ENCODE data around the gene NRG3.
"Not testable (repeated sequence)": the region's sequence is repeated elsewhere in the genome, so short reads cannot be mapped to it uniquely, and the experiment has no call there.

Gene NRG3

DNA sequence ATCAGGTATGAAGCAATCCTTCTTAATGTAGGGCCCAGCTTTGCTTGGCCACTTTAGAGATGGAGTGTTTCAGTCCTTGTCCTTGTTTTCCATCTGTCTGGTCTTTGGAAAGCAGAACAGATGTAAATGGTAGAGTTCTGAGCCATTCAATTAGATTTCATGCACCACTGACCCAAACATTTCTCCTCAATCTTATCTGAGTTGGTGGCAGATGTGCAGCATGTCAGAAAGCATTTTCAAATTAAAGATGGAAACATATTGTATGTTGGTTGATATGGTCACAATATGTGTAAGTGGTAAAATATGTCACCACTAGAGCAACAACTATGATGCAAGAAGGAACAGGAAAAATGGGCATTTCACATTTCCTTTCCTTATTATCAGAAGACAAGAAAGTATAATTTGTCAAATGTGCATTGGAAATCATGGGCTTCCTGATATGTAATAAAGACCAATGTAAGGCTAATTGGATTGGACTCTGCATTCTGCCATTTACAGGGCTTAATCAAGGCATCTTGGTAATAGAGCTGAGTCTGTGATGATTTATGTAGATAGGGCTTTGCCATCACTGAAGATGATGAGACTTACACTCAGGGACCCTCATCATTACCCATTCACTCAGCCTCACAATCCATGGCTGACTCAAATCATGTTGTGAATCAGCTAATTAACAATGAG, 750.7 kb downstream of the NRG3 start:
- DNase-seq = no peak

DNA sequence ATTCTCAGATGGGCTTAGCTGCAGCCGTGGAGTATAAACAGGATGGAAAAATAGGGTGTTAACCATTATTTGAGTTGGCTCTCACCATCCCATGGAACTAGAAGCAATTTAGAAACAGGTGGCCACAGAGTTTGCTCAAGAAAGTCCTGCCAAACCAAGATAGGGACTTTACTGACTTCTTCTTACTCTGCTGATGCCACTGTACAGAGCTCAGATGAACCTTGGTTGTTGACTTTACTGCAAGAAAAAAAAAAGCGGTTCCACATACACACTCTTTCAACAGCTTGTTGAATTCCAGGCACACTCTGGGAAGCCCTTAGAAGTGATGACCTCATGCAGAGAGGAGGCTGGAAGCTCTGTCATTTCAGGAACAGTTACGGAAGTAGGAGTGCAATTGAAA, 753.4 kb downstream of the NRG3 start:
- DNase-seq = no peak

- no peak for DNase-seq
Measured at GRCh38 chr10:82643076-82643475, 768.1 kb downstream of the NRG3 start.

DNA sequence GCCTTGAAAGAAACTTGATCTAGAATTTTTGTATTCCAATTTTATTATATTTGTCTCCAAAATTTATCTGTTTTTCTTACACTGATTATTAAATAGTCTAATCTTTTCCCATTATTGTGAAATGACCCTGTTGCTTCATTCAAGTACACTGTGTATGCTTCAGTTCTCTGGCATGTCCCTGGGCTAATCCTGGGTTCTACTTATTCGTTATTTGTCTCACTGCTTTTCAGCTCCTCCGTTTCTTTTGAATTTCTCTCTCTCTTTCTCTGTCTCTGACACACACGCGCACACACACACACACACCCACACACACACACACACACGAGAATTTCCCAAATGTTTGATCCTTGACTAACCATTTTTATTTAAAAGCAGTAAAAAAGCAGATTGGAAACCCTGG, 768.6 kb downstream of the NRG3 start:
- no peak for DNase-seq

DNA sequence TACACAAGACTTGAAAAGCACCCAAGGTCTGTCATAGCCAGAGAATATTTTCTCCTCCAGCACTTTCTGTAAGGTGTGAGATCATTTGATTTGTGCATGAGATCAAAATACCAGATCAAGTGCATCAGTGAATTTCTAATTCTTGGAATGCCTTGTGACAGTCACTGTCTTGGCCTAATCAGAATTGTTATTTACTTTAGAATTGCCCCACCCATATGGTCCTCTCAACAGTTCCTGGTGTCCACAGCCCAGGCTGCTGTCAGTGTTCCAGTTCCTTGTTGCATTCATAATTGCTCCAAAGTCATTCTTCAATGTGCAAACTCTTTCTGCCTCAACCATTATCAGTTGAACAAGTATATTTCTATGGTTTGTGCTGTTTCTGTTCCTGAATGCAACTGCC, 770.2 kb downstream of the NRG3 start:
- no peak for DNase-seq

GRCh38 chr10:82653244-82654155, 778.5 kb downstream of the NRG3 start:
- DNase-seq = no peak

GRCh38 chr10:82660205-82660604, 785.2 kb downstream of the NRG3 start:
- no peak for DNase-seq

DNA sequence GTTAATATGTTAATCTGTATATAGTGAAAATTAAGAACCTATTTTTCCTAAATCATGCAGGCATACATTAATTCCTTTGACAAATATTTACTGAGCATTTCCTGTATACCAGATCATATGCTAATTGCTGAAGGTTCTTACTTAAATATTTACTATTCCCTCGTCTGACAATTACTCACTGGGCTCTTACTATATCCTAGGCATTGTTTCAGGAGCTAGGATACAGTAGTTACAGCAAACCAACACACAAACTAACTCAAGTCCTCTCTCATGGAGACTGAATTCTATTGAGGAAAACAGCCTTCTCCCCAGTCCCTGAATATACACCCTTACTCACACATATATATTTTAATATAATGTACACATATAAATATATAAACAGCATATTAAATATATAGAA, 786.0 kb downstream of the NRG3 start:
- no peak for DNase-seq

- no peak for DNase-seq
Measured at GRCh38 chr10:82661701-82662100, 786.7 kb downstream of the NRG3 start.

DNA sequence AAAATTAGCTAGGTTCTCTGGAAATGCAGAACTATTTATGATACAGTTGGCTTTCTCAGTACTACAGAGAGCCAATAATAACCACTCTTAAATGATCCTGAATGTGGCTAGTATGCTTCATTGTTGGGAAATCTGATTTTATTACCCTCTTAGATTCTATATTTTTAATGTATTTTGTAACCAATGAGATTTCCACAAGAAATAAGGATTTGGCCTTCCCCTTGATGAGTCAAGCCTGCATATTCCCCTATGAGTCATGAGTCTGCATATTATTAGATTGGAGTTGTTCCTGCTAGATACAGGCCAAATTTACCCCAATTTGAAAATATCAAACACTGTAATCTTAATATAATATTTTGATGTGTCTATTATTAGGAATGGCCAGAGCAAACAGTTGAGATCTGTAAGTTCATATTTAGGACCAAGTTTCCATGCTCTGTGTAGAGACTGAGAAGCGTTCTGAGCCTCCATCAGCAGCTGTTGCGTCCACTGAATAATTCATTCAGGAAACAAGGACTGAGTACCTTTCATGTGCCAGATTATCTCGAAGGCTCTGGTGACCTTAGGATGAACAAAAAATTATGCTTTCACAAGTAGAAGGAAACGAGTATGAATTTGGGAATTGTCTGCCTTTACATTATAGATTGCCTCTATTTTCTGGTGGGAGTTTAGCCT, 793.4 kb downstream of the NRG3 start:
- no peak for DNase-seq

GRCh38 chr10:82674036-82674435, 799.0 kb downstream of the NRG3 start:
- DNase-seq = no peak

DNA sequence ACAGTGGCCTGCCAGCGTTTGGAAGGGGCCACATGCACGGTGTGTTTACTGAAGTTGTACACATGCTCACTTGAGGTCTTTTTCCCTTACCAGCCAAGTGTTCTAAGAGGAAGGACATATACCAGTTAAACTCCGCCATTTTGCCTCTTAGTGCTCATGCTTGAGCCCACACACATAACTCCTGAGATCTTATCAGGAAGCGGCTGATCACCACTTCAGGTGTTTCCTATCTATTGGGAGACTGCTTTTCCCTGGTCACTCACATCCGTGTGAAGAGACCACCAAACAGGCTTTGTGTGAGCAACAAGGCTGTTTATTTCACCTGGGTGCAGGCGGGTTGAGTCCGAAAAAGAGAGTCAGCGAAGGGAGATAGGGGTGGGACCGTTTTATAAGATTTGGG, 802.9 kb downstream of the NRG3 start:
- not testable (repeated sequence) for DNase-seq

- not testable (repeated sequence) for DNase-seq
Measured at GRCh38 chr10:82678451-82678850, 803.5 kb downstream of the NRG3 start.

DNA sequence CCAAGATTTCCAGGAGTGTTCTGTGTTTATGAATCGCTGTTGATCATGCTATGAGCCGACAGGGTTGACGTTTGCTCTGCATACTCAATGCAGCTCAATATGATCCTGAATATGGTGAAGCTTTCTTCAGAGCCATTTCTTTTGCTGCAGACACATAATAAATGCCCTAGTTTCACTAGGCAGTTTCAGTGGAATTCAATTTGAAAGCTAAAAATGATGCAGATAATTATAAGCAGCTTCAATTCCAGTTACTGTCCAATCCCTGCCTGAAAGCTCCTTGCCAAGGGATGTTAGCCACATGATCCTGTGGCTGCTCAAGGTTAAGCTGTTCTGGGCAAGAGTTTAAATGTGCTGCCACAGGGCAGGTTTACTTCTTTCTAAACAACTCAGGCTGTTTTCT, 805.6 kb downstream of the NRG3 start:
- DNase-seq = no peak

- no peak for DNase-seq
Measured at GRCh38 chr10:82683945-82684344, 809.0 kb downstream of the NRG3 start.

DNA sequence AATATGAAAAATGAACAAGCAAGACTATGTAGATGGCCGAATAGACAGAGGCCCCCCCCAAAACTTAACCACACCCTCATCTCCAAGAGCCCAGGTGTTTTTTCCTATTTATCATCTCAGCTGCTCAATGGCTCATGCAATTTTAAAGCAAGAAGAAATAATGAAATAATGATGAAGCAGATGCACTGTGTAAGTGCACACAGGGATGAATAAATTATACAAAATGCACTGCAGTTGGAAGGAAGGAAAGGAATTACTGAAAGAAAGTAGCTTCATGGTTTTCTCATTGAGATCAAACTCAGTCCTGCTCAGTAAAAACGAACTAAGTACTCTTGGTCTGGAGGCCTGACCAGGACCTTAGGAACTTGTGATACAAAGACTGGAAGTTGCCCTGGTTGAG, 810.1 kb downstream of the NRG3 start:
- no peak for DNase-seq

DNA sequence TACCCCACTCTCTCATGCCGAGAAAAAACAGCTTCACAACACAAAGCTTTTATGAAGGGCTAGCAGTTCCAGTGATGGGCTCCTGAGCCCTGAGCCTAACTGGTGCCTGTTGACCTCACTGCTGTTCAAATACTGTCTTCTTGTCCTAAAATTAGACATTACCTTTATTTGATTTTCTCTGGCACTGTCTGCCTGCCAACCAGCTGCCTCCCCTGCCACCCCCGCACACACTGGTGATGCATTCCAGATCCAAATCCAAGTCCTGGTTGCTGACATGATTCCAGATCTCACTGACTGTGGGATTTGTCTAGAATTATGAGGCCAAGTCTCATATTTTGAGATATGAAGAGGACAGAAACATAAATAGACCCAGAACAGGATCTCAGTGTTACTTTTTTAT, 816.2 kb downstream of the NRG3 start:
- DNase-seq = peak in 1 of 2 experiments; percentile 16

- no peak for DNase-seq
Measured at GRCh38 chr10:82692458-82692857, 817.5 kb downstream of the NRG3 start.

- DNase-seq = no peak
Measured at GRCh38 chr10:82721831-82722230, 846.8 kb downstream of the NRG3 start.

DNA sequence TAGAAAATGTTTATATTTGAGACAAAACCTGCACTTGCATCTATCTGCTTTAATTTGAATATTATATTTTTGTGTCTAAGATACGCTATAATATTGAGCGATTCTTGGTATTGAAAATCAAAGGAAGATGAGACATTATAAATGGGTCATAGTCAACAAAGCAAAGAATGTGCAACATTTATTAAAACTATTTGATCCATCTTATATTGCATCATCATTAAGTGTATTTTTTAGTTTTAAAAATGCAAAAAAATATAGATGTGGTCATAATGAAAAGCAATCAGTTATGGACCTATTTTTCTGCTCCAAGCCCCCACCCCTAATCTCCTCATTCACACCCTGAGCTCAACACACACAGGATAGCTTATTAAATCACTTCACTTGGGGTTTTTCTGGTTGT, 847.3 kb downstream of the NRG3 start:
- DNase-seq = no peak

GRCh38 chr10:82736305-82736704, 861.3 kb downstream of the NRG3 start:
- no peak for DNase-seq

- no peak for DNase-seq
Measured at GRCh38 chr10:82737549-82737948, 862.6 kb downstream of the NRG3 start.

- no peak for DNase-seq
Measured at GRCh38 chr10:82738592-82738991, 863.6 kb downstream of the NRG3 start.

DNA sequence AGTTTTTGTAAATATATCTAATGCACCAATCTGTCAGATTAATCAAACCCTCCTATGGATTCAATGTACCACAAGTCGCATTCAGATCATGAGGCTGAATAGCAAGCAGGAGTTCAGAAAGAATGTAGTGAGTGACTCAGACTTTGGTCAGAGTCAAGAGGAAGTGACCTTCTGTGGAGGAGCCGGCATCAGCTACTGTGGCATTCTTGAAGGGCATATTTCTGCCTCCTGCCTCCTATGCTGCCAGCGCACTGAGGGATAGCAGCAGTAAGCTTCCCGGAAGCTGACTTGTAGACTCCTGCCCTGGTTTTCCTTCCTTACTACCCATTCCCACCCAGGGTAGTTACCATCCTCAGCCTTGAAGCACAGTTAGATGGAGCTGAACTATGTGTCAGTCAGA, 867.5 kb downstream of the NRG3 start:
- no peak for DNase-seq
